ENCODE measurements around the gene DNAJC30. TPM values are rescaled to one million over a fixed set of nuclear protein-coding genes. Genes with fewer than 3 reads are reported as not detected.
A peak's percentile ranks its signal among the peaks of the same experiment; 100 is the strongest.

The DNAJC30 gene
- total RNA-seq, 1 donor = 2.9 TPM

DNA sequence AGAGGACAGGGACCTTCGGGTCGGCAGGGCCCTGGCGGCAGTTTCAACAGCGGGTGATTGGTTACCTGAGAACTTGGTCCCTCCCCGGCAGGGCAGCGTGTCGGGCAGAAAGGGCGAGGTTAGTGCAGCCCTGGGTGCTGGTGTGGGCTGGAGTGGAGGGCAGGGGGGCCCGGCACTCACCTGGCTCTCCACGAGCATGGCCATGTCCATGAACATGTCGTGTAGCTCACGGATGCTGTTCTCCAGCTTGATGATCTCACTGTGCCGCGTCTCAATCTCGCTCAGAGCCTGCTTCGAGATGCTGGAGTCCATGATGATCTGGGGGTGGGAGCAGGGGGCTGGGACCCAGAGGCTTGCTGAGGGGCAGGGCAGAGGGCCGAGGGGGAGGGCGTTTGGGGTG lies 19.4 kb upstream of the DNAJC30 start:
- H3K27me3 ChIP-seq (ENCODE audit: insufficient read depth, low read length) = no peaks in the 10 kb centered on the region
- no peak overlapping the region for H3K4me3 ChIP-seq (ENCODE audit: insufficient read depth, low read length)
- H3K27ac ChIP-seq (ENCODE audit: low read depth, low read length) = no peak overlapping the region
- TF ChIP-seq, protein P1, sequence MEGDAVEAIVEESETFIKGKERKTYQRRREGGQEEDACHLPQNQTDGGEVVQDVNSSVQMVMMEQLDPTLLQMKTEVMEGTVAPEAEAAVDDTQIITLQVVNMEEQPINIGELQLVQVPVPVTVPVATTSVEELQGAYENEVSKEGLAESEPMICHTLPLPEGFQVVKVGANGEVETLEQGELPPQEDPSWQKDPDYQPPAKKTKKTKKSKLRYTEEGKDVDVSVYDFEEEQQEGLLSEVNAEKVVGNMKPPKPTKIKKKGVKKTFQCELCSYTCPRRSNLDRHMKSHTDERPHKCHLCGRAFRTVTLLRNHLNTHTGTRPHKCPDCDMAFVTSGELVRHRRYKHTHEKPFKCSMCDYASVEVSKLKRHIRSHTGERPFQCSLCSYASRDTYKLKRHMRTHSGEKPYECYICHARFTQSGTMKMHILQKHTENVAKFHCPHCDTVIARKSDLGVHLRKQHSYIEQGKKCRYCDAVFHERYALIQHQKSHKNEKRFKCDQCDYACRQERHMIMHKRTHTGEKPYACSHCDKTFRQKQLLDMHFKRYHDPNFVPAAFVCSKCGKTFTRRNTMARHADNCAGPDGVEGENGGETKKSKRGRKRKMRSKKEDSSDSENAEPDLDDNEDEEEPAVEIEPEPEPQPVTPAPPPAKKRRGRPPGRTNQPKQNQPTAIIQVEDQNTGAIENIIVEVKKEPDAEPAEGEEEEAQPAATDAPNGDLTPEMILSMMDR (IDR thresholded peaks at IDR 0.05; ENCODE audit: extremely low read depth, low read depth, low read length) = no peak
- no peaks in the 10 kb centered on the region for H3K9me3 ChIP-seq (ENCODE audit: low read depth, low read length)
- H2AFZ ChIP-seq (ENCODE audit: low read length) = no peak overlapping the region
- peaks cover 69% of the 10 kb centered on the region for H3K36me3 ChIP-seq (ENCODE audit: insufficient read depth, low read length)
- H3K79me2 ChIP-seq (ENCODE audit: insufficient read depth, low read length) = peaks cover 32% of the 10 kb centered on the region
- H3K4me2 ChIP-seq (ENCODE audit: insufficient read depth, low read length) = no peak overlapping the region
- peaks cover 46% of the 10 kb centered on the region for H4K20me1 ChIP-seq (ENCODE audit: insufficient read depth, low read length)
- peaks cover 31% of the 10 kb centered on the region for H3K4me1 ChIP-seq (ENCODE audit: insufficient read depth, low read length)
- DNase-seq (ENCODE audit: insufficient read length, low spot score, missing footprints) = peak; percentile 67

DNA sequence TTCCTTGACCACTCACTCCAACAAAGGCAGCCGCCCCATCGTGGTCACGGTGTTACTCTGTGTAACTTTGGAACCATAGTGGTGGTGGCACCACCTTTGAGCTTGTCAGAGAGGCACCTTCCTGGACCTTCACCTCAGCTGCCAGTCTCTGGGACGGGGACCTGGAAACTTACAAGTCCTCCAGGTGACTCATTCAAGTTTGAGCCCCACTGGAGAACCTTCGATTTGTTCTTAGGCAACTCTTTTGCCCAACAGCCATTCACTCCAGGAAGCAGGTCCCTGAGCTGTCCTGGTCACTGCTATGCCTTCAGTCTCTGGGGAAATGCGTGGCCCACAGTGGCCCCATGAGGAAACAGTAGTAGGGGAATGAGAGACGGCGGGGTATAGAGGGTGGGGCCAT lies 19.0 kb upstream of the DNAJC30 start:
- H3K79me2 ChIP-seq (ENCODE audit: insufficient read depth, low read length) = peaks cover 28% of the 10 kb centered on the region
- no peak for DNase-seq (ENCODE audit: insufficient read length, low spot score, missing footprints)
- H3K27ac ChIP-seq (ENCODE audit: low read depth, low read length) = no peak overlapping the region
- peaks cover 29% of the 10 kb centered on the region for H3K4me1 ChIP-seq (ENCODE audit: insufficient read depth, low read length)
- H2AFZ ChIP-seq (ENCODE audit: low read length) = no peak overlapping the region
- TF ChIP-seq, protein P1 (IDR thresholded peaks at IDR 0.05; ENCODE audit: extremely low read depth, low read depth, low read length) = no peak
- H3K4me2 ChIP-seq (ENCODE audit: insufficient read depth, low read length) = no peak overlapping the region
- peaks cover 70% of the 10 kb centered on the region for H3K36me3 ChIP-seq (ENCODE audit: insufficient read depth, low read length)
- H4K20me1 ChIP-seq (ENCODE audit: insufficient read depth, low read length) = peaks cover 46% of the 10 kb centered on the region
- no peaks in the 10 kb centered on the region for H3K27me3 ChIP-seq (ENCODE audit: insufficient read depth, low read length)
- H3K4me3 ChIP-seq (ENCODE audit: insufficient read depth, low read length) = no peak overlapping the region
- no peaks in the 10 kb centered on the region for H3K9me3 ChIP-seq (ENCODE audit: low read depth, low read length)

DNA sequence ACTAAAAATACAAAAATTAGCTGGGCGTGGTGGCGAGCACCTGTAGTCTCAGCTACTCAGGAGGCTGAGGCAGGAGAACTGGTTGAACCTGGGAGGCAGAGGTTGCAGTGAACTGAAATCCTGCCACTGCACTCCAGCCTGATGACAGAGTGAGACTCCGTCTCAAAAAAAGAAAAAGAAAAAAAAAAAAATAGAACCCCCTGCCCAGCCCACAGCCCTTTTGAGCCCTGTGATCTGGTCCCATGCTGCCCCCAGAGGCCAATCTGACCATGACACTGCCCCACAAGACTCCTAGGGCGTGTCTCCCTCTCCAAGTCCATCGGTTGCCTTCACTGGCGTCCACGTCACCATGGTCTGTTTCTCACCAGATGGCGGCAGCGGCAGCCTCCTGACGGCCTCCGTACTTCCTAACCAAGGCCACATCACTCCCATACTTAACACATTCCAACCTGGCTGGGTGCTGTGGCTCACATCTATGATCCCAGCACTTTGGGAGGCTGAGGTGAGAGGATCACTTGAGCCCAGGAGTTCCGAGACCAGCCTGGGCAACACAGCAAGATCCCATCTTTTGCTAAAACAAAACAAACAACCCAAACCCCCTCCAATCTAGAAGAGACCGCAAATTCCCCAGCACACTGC lies 18.2 kb upstream of the DNAJC30 start:
- Histone ChIP-seq H3K79me2 (ENCODE audit: insufficient read depth, low read length) (peaks cover 21% of the 10 kb centered on the region), H3K4me2 (ENCODE audit: insufficient read depth, low read length) (no peak overlapping the region), H4K20me1 (ENCODE audit: insufficient read depth, low read length) (peaks cover 42% of the 10 kb centered on the region), H3K4me3 (ENCODE audit: insufficient read depth, low read length) (no peak overlapping the region), H3K9me3 (ENCODE audit: low read depth, low read length) (no peaks in the 10 kb centered on the region), H3K4me1 (ENCODE audit: insufficient read depth, low read length) (peaks cover 21% of the 10 kb centered on the region), H2AFZ (ENCODE audit: low read length) (no peak overlapping the region), H3K36me3 (ENCODE audit: insufficient read depth, low read length) (peaks cover 69% of the 10 kb centered on the region), H3K27me3 (ENCODE audit: insufficient read depth, low read length) (no peaks in the 10 kb centered on the region), H3K27ac (ENCODE audit: low read depth, low read length) (peak overlapping the region; percentile 23)
- TF ChIP-seq, protein P1 (IDR thresholded peaks at IDR 0.05; ENCODE audit: extremely low read depth, low read depth, low read length) = peak; percentile 63
- DNase-seq (ENCODE audit: insufficient read length, low spot score, missing footprints) = peak; percentile 97

DNA sequence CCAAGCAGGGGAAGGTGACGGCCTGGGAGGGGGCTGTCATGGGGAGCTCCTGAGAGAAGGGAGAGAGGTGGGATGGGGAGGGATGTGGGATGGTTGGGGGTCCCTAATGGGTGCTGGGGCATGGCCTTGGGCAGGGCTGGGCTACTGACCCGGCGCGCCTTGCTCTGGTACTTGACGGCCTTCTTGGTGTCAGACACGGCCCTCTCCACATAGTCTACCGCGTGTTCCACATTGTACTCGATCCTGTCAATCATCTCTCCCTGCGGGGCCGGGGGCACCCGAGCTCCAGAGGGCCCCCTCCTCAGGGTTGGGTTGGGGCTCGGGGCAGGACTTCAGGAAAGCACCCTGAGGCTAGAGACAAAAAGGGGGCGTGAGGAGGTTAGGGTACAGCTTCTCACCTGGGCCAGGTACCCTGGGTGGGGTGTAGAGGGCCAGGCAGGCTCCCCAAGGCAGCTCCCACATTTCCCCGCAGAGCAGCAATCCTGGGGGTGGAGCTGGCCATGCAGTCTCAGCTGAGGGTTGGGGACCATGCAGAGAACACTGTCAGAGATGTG lies 17.4 kb upstream of the DNAJC30 start:
- Histone ChIP-seq H3K4me2 (ENCODE audit: insufficient read depth, low read length) (no peak overlapping the region), H3K79me2 (ENCODE audit: insufficient read depth, low read length) (peaks cover 13% of the 10 kb centered on the region), H3K36me3 (ENCODE audit: insufficient read depth, low read length) (peaks cover 74% of the 10 kb centered on the region), H3K27ac (ENCODE audit: low read depth, low read length) (no peak overlapping the region), H4K20me1 (ENCODE audit: insufficient read depth, low read length) (peaks cover 34% of the 10 kb centered on the region), H3K9me3 (ENCODE audit: low read depth, low read length) (no peaks in the 10 kb centered on the region), H3K27me3 (ENCODE audit: insufficient read depth, low read length) (no peaks in the 10 kb centered on the region), H3K4me3 (ENCODE audit: insufficient read depth, low read length) (no peak overlapping the region), H3K4me1 (ENCODE audit: insufficient read depth, low read length) (peaks cover 13% of the 10 kb centered on the region), H2AFZ (ENCODE audit: low read length) (no peak overlapping the region)
- TF ChIP-seq, protein P1 (IDR thresholded peaks at IDR 0.05; ENCODE audit: extremely low read depth, low read depth, low read length) = no peak
- DNase-seq (ENCODE audit: insufficient read length, low spot score, missing footprints) = peak; percentile 72
